ENCODE data around the gene SUMO3.
A peak's percentile ranks its signal among the peaks of the same experiment; 100 is the strongest.

GRCh38 chr21:44817914-44818639, at the start of gene SUMO3:
- TF ChIP-seq, protein P1, sequence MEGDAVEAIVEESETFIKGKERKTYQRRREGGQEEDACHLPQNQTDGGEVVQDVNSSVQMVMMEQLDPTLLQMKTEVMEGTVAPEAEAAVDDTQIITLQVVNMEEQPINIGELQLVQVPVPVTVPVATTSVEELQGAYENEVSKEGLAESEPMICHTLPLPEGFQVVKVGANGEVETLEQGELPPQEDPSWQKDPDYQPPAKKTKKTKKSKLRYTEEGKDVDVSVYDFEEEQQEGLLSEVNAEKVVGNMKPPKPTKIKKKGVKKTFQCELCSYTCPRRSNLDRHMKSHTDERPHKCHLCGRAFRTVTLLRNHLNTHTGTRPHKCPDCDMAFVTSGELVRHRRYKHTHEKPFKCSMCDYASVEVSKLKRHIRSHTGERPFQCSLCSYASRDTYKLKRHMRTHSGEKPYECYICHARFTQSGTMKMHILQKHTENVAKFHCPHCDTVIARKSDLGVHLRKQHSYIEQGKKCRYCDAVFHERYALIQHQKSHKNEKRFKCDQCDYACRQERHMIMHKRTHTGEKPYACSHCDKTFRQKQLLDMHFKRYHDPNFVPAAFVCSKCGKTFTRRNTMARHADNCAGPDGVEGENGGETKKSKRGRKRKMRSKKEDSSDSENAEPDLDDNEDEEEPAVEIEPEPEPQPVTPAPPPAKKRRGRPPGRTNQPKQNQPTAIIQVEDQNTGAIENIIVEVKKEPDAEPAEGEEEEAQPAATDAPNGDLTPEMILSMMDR (IDR thresholded peaks at IDR 0.05), result no peak
- TF ChIP-seq POLR2A (IDR thresholded peaks at IDR 0.05), result peak; percentile 89 to 97
